ENCODE measurements around the gene UBA52. TPM values are rescaled to one million over a fixed set of nuclear protein-coding genes. Genes with fewer than 3 reads are reported as not detected.

UBA52 gene
- total RNA-seq, 1 experiment from 2014 or later = 855 TPM

- no peak for DNase-seq (ENCODE audit: low spot score)
- in situ Hi-C loops (cut with HindIII; ENCODE audit: low sequenced_read_pairs) = no loop called here
These were observed 48.7 kb downstream of the UBA52 start for GRCh38 chr19:18620311-18620710.

GRCh38 chr19:18620902-18621301 is 49.2 kb downstream of the UBA52 start:
- no peak for DNase-seq (ENCODE audit: low spot score)
- in situ Hi-C loops (cut with HindIII; ENCODE audit: low sequenced_read_pairs) = no loop called here

- in situ Hi-C loops (cut with HindIII; ENCODE audit: low sequenced_read_pairs) = no loop called here
- DNase-seq (ENCODE audit: low spot score) = no peak
These were observed 55.2 kb downstream of the UBA52 start for GRCh38 chr19:18626906-18627305.

Other genes starting within 250 kb of the UBA52 start
- gene LSM4, start 248.8 kb upstream of the UBA52 start, total RNA-seq (2014; rRNA removed; shearing (Covaris generic)) = 539 and 749 TPM in 2 replicates
- gene PGPEP1, start 231.3 kb upstream of the UBA52 start, total RNA-seq (2014; rRNA removed; shearing (Covaris generic)) = 6.5 and 14.1 TPM in 2 replicates
- 143 and 217 TPM in 2 replicates for gene GDF15, start 185.7 kb upstream of the UBA52 start, total RNA-seq (2014; rRNA removed; shearing (Covaris generic))
- gene LRRC25, start 174.2 kb upstream of the UBA52 start, total RNA-seq (2014; rRNA removed; shearing (Covaris generic)) = not detected in 2 replicates
- 272 and 351 TPM in 2 replicates for gene SSBP4, start 152.5 kb upstream of the UBA52 start, total RNA-seq (2014; rRNA removed; shearing (Covaris generic))
- gene ISYNA1, start 133.7 kb upstream of the UBA52 start, total RNA-seq (2014; rRNA removed; shearing (Covaris generic)) = 251 and 359 TPM in 2 replicates
- gene ELL, start 49.8 kb upstream of the UBA52 start, total RNA-seq (2014; rRNA removed; shearing (Covaris generic)) = 15.9 and 16.0 TPM in 2 replicates
- 404 and 484 TPM in 2 replicates for gene FKBP8, start 28.3 kb upstream of the UBA52 start, total RNA-seq (2014; rRNA removed; shearing (Covaris generic))
- 84.9 and 95.9 TPM in 2 replicates for gene KXD1, start 14.0 kb upstream of the UBA52 start, total RNA-seq (2014; rRNA removed; shearing (Covaris generic))
- gene REX1BD, start 16.9 kb downstream of the UBA52 start, total RNA-seq (2014; rRNA removed; shearing (Covaris generic)) = 50.0 and 100 TPM in 2 replicates
- gene CRLF1, start 34.9 kb downstream of the UBA52 start, total RNA-seq (2014; rRNA removed; shearing (Covaris generic)) = 148 and 169 TPM in 2 replicates
- gene TMEM59L, start 41.0 kb downstream of the UBA52 start, total RNA-seq (2014; rRNA removed; shearing (Covaris generic)) = 2.5 and 4.1 TPM in 2 replicates
- 5.0 and 8.3 TPM in 2 replicates for gene KLHL26, start 65.2 kb downstream of the UBA52 start, total RNA-seq (2014; rRNA removed; shearing (Covaris generic))
- 2.1 and 2.7 TPM in 2 replicates for gene CRTC1, start 111.8 kb downstream of the UBA52 start, total RNA-seq (2014; rRNA removed; shearing (Covaris generic))
- 0.49 and 0.54 TPM in 2 replicates for gene COMP, start 219.4 kb downstream of the UBA52 start, total RNA-seq (2014; rRNA removed; shearing (Covaris generic))

Measured in G401 (cell line).